Lung (tissue), 12 donors: ENCODE measurements around the gene SEPTIN8. TPM values are rescaled to one million over a fixed set of nuclear protein-coding genes. Genes with fewer than 3 reads are reported as not detected.

Experiments
- ATAC-seq: fragments of 200-7000 bp; cut with Tn5 transposase; one replicate; pipeline ENCODE4 v1.9.1; 2020; ENCODE audit warnings: moderate number of reproducible peaks; ENCODE audit not compliant: insufficient read depth, low FRiP score
- DNase-seq, 3 donors: peaks; one replicate each; pipeline ENCODE4 v3.0.0-alpha.2; 2013 to 2017
- H3K27ac ChIP-seq, 2 donors: one replicate each; pipeline ENCODE4 v1.5.1; 2013; ENCODE audit warnings: mild to moderate bottlenecking in 2 of 2, moderate library complexity in 2 of 2, control low read depth in 1 of 2, inconsistent platforms in 1 of 2, low read depth in 1 of 2, low read length in 1 of 2
- H3K27me3 ChIP-seq, 3 donors: one replicate each; pipeline ENCODE4 v1.5.1; 2013; ENCODE audit warnings: low read length in 2 of 3; ENCODE audit not compliant: control insufficient read depth in 3 of 3, insufficient read depth in 3 of 3
- H3K36me3 ChIP-seq, 4 donors: one replicate each; pipeline ENCODE4 v1.5.1; 2013; ENCODE audit warnings: low read length in 4 of 4, mild to moderate bottlenecking in 1 of 4, moderate library complexity in 1 of 4; ENCODE audit not compliant: control insufficient read depth in 4 of 4, insufficient read depth in 4 of 4
- H3K4me1 ChIP-seq, 5 donors: one replicate each; pipeline ENCODE4 v1.5.1; 2013; ENCODE audit warnings: low read length in 5 of 5, mild to moderate bottlenecking in 2 of 5, moderate library complexity in 1 of 5; ENCODE audit not compliant: control insufficient read depth in 5 of 5, insufficient read depth in 5 of 5
- H3K4me3 ChIP-seq: one replicate; pipeline ENCODE4 v1.5.1; 2013; ENCODE audit warnings: mild to moderate bottlenecking, control low read depth, moderate library complexity
- H3K9ac ChIP-seq, 2 donors: one replicate each; pipeline ENCODE4 v1.5.1; 2013; ENCODE audit warnings: low read length in 2 of 2, control low read depth in 1 of 2; ENCODE audit not compliant: insufficient read depth in 1 of 2
- H3K9me3 ChIP-seq, 4 donors: one replicate each; pipeline ENCODE4 v1.5.1; 2013; ENCODE audit warnings: low read length in 3 of 4, mild to moderate bottlenecking in 1 of 4, moderate library complexity in 1 of 4; ENCODE audit not compliant: control insufficient read depth in 4 of 4, insufficient read depth in 3 of 4
- WGBS, 2 donors: extraction: QIAGEN DNeasy Blood & Tissue Kit; methylation state at CpG; one replicate each; pipeline ENCODE4 v1.1.7; 2013; 5-methylcytosine and 5-hydroxymethylcytosine counted together
- polyA plus RNA-seq, 2 donors: library from polyadenylated mRNA; stranded (reverse); fragments of 200-250 nt; gene quantifications; one replicate each; pipeline ENCODE4 v1.2.1, GENCODE V29; 2013
- total RNA-seq, 2 donors: library from RNA; depleted of rRNA in 1 of 2; stranded (reverse); fragments of >200 nt in 1 of 2; gene quantifications; one replicate each; pipeline ENCODE4 v1.2.1, GENCODE V29; 2014 to 2021
- TF ChIP-seq, protein P1 (sequence below): IDR thresholded peaks from 2 replicates; pipeline ENCODE4 v1.5.1; 2012; ENCODE audit warnings: mild to moderate bottlenecking; ENCODE audit errors: control extremely low read depth, extremely low read depth
- donor health status: control.
- donor health status: control.
- donor health status: Bipolar disorder and iron deficiency.
- donor health status: healthy.
- donor health status: DM: yes; HTN: yes; CAD: no.

Gene SEPTIN8
- total and polyA plus RNA-seq, 4 donors: 12.4 to 37.8 (median 22.0) TPM

DNA sequence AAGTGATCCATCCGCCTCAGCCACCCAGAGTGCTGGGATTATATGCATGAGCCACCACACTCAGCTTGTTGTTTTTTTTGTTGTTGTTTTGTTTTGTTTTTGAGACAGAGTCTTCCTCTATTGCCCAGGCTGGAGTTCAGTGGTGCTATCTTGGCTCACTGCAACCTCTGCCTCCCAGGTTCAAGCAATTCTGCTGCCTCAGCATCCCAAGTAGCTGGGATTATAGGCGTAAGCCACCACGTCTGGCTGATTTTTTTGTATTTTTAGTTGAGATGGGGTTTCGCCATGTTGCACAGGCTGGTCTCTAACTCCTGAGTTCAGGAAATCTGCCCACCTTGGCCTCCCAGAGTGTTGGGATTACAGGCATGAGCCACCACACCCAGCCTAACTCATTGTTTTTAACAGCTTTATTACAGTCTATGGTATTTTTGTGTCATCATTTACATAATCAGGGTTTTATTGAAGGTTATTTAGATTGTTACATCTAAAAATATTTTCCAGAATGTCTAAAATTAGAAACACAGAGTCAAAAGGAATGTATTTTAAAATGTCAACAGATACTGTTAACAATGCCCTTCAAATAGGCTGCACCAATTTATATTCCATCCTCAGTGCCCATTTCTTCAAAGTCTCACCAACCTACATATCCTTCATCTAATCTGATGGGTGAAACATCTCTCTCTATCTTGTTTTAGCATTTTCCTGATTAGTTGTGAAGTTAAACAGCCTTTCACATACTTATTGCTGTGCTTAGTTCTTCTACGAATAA lies 58.3 kb downstream of the SEPTIN8 start:
- Histone ChIP-seq H3K27me3 (no peaks in the 10 kb centered on the region), H3K4me3 (no peak overlapping the region), H3K9me3 (no peaks in the 10 kb centered on the region), H3K27ac (no peak overlapping the region), H3K9ac (no peak overlapping the region), H3K4me1 (no peaks in the 10 kb centered on the region), H3K36me3 (peaks cover 0 to 6% (median 2%) of the 10 kb centered on the region in 4 donors)
- 96 to 97% methylated on average over 5 of the region's 5 CpGs for WGBS, 2 donors
- TF ChIP-seq, protein P1, sequence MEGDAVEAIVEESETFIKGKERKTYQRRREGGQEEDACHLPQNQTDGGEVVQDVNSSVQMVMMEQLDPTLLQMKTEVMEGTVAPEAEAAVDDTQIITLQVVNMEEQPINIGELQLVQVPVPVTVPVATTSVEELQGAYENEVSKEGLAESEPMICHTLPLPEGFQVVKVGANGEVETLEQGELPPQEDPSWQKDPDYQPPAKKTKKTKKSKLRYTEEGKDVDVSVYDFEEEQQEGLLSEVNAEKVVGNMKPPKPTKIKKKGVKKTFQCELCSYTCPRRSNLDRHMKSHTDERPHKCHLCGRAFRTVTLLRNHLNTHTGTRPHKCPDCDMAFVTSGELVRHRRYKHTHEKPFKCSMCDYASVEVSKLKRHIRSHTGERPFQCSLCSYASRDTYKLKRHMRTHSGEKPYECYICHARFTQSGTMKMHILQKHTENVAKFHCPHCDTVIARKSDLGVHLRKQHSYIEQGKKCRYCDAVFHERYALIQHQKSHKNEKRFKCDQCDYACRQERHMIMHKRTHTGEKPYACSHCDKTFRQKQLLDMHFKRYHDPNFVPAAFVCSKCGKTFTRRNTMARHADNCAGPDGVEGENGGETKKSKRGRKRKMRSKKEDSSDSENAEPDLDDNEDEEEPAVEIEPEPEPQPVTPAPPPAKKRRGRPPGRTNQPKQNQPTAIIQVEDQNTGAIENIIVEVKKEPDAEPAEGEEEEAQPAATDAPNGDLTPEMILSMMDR: no peak
- DNase-seq (no peak), ATAC-seq (no peak)

DNA sequence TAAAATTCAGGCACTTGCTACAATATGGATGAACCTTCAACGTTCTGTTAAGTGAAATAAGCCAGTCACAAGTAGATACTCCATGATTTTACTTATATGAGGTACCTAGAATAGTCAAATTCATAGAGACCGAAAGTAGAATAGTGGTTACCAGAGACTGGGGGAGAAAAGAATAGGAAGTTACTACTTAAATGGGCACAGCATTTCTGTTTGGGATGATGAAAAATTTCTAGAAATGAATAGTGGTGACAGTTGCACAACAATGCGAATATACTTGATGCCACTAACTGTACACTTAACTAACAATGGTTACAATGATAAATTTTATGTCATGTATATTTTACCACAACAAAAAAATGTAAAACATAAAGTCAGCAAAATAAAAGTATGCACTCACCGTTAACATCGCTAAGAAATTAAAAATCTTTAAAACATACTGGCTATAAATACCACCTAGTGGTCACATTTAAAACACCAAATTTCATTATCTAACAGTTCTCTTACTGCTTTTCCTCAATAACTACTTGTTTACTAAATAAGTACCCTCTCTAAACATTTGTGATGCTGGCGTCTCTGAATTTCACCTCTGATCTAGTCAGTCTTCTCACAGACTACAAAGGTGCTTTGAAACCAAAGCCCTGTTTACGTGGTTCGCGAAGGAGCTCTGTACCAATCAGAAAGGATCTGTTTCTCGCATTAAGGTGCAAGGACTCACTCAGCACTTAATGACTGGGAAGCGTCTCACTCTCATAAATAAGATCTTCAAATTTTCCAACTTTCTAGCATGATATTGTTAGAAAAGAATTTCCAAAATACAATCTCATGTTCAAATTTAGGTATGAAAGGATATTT lies 62.4 kb downstream of the SEPTIN8 start:
- WGBS, 2 donors: 65% methylated on average over 11 of the region's 11 CpGs
- no peak for ATAC-seq
- H3K9me3 ChIP-seq: no peaks in the 10 kb centered on the region
- TF ChIP-seq, protein P1: no peak
- H3K27me3 ChIP-seq: no peaks in the 10 kb centered on the region
- no peaks in the 10 kb centered on the region for H3K4me1 ChIP-seq
- H3K4me3 ChIP-seq: no peak overlapping the region
- peaks cover 0 to 12% (median 2%) of the 10 kb centered on the region in 4 donors for H3K36me3 ChIP-seq
- no peak overlapping the region for H3K27ac ChIP-seq
- DNase-seq: peak in 2 of 3 donors; percentile 22 to 35
- no peak overlapping the region for H3K9ac ChIP-seq

DNA sequence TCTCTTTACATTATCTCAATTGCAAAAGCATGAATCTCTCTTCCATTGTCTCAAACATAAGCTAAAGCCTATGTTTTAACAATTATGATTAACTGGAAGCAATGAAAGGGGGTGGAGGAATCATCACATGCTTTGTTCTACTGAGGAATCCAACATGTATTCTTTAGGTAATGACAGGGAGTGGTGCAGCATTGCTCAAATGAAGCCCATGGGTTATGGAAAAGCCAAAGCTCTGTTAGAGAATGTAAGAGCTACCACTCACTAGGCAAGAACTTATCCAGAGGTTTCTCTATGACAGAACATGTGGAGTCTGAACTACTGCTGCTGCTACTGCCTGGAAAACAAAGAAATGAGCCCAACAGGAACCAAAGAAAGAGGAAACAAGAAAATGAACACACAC lies 68.4 kb downstream of the SEPTIN8 start:
- DNase-seq (no peak), ATAC-seq (no peak)
- Histone ChIP-seq H3K27me3 (no peaks in the 10 kb centered on the region), H3K4me1 (no peaks in the 10 kb centered on the region), H3K27ac (no peak overlapping the region), H3K4me3 (no peak overlapping the region), H3K9me3 (no peaks in the 10 kb centered on the region), H3K36me3 (peaks cover 0 to 12% (median 0%) of the 10 kb centered on the region in 4 donors), H3K9ac (peak overlapping the region in 1 of 2 donors; percentile 16)
- TF ChIP-seq, protein P1: no peak
